IPS DF 4.7 (cell line): Measurements from ENCODE around the gene ALKBH3.

ENCODE experiments used
- DNase-seq: peaks from one replicate; pipeline ENCODE4 v3.0.0-alpha.2; 2013; ENCODE audit warnings: low spot score; ENCODE audit errors: extremely low read depth

The ALKBH3 gene

DNA sequence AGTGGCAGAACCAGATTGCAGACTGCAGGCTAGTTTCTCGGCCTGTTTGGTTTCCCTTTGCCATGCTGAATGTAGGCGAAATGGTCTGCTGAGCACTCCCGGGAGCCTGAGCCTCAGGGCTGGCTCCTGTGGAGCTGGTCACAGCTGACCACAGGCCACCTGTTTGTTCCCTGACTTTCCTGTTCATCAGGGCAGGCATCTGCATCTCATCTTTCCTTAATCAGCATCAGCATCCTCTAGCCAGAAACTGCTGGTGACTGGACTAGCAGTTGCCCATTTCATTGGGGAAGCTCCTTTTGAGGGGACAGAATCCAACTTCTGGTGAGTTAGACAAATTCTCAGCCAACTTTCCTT, 41.6 kb downstream of the ALKBH3 start:
- DNase-seq, result no peak

DNA sequence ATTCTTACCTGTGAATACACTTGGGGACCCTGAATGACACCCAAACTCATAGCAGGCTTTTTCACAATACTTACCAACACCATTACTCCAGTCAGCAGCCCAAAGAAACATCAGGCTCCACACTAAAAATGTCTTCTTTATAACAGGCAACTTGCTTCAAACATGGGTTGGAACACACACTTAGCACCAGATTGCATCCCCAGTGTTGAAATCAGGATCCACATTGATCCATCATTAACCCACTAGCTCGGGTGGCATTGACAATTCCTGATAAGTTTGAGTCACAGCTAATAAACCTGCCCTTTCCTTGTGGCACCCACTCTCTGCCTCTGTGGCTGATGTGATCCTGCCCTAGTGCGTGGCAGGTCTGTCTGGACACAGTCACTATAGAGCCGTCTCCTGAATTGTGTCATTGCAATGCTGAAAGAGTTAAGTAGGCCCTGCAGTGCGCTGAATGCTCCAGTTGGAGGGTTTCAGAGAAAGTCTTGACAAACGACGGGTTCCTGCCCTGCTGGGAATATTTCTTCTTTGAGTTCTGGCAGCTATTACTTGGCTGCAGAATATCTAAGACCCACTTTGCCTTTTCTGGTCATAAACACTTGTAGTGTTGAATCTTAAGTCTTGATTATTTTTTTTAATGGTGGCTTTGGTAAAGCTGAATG, 42.2 kb downstream of the ALKBH3 start:
- DNase-seq, result no peak

DNA sequence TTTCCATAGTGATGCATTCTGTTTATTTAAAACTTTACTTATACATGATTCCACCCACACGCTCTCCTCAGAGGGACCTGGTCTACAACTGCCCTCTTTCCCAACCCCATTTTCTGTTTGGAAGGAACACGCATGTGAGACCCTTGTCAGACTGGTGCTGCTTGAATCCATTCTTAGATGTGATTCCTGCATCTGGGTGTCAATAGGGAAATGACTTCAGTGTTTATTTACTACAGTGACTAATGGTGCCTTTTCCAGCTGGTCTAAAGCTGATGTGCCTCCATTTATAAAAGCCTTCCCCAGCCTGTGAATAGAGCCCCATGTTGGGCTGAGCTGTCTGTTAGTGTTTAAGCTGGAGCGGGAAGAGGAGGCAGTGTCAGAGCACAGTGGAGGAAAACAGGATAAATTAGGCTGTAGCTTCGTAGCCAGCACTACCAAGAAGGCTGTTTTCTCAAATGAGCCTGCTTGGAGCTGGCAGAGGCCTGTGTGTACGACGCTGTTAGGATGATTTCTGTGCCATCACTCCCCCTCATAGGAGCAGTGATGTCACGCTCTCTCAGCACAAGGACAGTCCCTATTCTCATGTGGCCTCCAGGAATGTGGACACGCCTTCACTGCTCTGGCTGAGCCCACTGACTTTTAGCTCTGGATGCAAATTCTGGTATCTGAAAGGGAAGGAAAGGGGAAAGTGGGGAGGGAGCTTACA, 42.9 kb downstream of the ALKBH3 start:
- DNase-seq, result no peak

DNA sequence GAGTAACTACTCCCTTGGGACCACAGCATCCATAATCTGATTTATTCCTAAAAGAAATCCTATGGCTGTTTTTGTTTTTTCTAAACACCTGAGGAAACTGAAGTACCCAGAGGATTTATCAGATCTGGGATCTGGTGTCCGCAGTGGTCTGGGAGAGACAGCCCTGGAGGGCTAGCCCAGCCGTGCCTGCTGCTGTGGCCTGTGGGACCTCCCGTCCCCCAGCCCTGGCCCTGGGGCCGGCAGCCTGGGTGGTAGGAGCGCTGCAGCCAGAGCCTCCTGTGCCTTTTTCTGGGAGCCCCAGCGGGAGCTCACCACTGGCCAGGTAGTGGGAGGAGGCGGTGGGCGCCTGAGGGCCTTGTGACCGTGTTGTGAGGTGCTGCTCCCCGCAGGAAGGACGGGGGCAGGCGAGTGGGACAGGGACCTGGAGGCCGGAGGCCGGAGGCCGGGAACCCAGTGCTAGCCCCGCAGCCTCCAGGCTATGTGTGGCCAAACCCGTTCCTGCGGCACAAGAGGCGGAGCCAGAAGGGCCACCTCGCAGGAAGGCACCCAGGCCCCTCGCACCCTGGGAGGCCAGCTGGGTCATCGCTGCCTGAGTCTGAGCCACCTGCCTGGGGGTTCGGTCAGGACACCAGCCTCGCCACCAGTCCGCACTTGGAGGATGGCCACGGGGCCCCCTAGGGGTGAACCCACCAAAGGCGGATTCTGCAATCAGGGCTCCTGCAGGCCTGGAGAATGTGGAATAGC, 43.7 kb downstream of the ALKBH3 start:
- DNase-seq, result no peak

DNA sequence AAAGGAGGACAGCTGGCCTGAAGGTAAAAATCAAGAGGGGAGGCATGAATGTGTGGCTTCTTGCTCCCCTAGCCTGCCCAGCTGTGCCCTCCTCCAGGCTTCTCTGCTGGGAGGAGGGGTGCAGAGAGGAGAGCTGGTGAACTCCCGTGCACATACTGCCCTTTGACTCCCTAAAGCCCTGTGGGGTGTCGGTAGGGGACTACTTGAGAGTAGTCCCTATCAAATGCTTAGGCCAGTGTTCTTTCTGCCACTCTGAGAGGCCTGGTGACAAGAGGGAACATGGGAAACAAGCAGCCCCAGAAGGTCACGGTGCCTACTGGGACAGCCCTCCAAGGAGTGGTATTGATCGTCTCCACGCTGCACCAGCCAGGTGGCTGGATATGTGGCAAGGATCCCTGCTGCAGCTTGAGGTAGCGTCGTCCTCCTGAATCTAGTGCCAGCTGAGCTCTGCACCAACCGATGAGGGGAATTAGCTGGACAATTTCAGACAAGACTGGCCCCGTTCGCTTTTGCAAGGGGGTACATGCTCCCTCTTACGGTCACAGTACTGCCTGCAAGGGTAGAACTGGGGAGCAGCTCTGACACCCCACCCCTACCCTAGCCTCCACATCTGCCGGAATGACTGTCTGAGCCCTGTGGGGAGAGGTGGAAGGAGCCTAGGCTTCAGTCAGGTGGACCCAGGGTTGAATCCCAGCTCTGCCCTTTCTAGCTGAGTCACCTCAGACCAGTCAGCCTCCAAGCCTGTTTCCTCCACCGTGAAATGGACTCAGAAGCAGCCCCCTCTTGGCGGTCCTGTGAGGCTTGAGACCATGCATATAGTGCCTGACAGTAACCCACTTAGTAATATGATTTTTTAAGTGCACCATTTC, 44.7 kb downstream of the ALKBH3 start:
- no peak for DNase-seq

DNA sequence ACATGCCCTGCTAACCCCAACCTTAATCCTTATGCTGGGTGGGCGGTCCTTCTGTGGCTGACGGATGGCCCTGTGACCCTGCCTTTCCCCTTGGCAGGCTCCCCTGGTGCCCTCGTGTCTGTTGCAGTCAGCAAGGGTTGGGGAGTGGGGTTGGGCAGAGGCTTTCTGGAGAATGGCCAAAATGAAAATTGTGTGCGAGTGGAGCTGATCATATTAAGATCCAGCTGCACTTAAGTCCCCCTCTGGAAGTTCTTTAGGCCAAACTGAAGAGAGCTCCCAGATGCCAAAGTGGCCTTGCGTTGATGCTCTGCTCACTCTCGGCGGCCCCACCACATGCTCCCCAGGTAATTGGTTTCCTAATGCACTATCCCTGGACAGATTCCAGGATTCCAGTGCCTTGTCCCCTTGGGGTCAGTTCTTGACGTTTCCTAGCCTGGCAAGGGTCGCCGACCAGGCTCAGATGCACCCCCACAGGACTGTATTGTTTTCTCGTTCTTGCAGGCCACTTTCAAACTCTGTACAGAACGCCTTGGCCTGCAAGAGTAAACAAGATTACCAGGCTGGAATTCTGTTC, 45.4 kb downstream of the ALKBH3 start:
- no peak for DNase-seq

DNA sequence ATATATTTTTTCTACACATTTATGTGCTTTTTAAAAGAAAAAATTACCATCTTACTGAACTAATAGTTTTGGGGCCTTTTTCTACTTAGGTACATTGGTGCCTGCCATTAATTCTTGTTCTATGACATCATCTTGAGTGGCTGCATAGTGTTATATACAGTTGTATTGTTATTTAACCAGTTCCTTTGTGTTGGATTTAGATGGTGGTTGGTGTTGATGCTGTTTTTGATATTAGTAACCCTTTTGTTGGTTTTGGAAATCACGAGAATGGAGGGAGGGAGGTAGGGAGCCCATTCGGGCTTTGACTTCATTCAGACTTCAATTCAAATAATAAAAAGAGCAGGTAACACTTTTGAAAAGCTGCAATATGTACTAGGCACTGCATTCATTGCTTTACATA, 46.4 kb downstream of the ALKBH3 start:
- no peak for DNase-seq

DNA sequence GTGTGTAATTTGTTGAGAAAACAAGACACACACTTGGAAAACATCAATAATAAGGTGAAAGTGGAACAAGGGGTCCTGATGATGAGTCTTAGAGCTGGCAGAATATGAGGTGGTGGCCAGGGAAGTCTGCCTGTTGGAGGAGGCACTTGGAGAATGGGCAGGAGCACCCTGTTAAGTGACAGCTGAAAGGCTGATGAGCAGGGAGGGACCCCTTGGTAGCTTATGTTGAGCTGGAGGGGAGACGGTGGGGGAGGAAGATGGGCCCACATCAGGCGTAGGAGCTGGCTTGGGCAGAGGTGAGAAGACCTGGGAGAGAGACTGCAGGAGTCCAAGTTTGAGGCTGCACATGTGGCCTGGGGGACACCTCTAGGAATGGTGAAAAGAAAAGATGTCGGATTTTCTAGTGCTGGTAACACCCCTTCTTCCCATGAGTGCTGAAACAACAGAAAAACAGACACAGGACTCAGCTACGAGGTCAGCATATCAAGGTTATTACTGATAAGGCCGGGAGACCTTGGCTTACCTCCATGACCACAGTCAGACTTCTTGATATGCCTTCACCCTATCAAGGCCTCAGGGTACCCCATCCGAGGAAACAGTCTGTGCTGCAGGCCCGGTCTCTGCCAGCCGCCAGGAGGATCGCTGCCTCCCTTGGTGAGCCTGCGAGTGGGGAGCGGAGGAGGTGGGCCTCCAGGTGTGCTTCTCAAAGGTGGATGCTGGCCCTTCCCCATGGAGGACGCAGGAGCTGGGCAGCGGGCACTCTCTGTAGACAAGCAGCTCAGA, 47.5 kb downstream of the ALKBH3 start:
- no peak for DNase-seq

DNA sequence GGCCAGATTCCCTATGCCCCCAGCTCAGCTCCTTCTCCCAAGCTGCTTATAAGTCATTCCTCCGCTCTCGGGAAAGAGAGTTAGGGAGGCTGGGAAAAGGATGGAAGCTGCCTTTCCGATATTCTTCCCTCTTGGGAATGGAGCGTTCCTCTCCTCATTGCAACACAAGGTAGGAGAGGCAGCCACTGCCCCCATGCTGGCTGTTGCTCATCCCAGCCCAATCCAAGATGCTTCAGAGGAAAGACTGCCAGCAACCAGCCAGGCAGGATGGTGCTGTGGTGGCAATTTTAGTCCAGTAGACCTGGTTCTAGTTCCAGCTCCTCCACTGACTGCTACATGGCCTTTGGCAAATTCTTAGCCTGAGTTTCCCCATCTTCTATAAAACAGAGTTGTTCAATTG, 48.1 kb downstream of the ALKBH3 start:
- no peak for DNase-seq

DNA sequence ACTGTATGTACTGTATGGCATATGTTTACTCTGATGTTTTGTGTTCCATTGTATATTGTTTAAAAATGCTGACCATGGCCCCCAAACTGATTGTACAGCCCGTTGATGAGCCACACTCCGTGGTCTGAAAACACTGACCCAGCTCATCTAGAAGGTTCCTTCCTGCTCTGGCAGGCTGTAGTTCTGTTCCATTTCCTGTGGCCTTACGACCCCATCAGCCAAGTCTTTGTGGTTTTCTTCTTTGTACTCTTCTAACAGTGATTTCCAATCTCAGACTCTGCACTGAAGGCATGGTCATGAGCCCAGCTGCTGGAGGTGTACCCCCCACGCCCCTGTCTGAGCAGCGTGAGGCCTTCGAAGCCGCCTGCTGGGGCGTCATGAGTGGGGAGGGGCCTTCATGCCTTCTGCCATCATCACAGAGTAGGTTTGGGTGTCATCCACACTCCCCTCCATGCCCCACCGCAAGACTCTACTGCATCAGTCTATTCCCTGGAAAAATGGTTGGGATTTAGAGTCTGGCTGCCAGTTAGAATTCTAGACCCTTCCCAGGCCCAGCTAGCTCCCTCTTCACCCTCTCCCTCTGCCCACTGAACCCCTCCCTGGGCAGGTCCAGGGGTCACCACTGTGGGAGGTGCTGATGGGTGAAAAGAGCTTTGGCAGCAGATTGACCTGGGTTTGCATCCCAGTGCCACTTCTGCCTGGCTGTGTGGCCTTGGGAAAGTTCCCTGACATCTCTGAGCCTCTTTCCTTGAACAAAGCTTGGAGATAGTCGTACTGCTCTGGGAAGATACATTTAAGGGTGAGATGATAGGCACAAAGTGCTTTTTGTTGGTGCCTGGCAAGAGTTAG, 50.5 kb downstream of the ALKBH3 start:
- no peak for DNase-seq

DNA sequence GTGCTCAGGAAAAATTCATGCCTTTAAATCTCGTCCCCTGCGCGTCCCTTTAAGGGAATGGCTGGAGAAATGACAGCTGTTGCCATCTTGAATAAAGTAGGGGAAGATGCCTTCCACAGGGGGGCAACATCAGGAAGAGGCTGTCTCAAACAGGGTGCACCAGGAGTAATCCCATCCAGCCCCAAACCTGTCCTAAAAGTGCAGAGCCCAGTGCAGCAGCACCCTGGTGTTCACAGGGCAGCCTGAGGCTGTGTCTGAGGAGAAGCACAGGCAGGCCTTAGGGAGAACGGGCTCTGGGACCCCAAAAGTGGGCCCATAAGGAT, 51.0 kb downstream of the ALKBH3 start:
- no peak for DNase-seq

DNA sequence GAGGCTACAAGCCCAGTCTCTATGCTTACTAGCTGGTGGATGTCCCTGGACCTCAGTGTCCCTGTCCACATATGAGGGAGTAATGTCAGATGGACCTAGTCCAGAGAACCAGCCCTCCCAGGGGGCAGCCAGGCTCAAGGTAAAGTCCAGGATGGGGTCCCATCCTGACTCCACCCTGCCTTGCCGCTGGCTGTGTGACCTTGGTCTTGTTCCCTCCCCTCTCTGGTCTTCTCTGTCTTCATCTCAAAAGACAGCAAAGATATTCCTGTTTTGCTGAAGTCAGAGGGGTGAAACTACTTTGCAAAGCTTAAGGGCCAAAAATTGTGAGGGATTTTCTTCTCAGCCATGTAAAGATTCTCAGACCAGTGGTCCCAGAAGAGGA, 52.6 kb downstream of the ALKBH3 start:
- no peak for DNase-seq

DNA sequence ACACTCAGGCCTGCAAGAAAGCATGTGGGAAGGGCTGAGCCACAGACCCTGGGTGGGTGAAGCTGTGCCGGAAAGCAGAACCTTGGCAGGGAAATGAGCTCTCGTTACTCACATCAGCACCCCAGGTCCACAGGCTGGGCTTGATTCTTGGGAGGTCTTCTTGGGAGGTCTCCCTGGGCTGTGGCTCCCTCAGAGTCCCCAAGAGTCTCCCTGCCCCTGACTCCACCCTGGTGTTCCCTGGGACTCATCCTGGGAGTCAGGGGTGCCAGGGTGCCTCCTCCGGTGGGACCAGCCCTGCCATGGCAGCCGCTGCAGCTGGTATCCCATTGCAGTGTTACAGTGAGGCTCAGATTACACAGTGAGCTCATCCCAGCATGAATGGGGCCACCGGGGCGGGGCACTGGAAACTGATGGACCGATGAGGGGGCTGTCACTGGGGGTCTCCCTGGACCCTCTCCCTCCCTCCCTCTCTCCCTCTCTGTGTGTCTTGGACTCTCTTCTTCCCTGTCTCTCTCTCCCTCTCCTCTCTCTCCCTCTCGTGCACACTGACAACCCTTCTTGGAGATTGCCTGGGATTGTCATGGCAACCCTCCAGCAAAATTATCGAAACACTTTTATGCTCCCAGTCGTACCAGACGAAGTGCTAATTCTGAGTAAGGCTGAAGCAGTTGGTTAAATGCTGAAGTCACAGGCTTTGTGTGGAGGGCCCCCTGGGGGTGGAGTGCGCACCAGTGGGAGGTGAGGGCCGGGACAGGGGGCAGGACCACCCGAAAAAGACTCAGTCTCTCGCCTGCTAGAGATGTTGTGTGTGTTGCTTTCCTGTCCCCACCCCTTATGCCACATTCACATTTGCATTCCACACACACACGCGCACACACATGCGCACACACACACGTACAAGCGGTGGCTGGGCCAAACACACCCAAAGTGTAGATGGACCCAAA, 53.2 kb downstream of the ALKBH3 start:
- DNase-seq, result no peak

DNA sequence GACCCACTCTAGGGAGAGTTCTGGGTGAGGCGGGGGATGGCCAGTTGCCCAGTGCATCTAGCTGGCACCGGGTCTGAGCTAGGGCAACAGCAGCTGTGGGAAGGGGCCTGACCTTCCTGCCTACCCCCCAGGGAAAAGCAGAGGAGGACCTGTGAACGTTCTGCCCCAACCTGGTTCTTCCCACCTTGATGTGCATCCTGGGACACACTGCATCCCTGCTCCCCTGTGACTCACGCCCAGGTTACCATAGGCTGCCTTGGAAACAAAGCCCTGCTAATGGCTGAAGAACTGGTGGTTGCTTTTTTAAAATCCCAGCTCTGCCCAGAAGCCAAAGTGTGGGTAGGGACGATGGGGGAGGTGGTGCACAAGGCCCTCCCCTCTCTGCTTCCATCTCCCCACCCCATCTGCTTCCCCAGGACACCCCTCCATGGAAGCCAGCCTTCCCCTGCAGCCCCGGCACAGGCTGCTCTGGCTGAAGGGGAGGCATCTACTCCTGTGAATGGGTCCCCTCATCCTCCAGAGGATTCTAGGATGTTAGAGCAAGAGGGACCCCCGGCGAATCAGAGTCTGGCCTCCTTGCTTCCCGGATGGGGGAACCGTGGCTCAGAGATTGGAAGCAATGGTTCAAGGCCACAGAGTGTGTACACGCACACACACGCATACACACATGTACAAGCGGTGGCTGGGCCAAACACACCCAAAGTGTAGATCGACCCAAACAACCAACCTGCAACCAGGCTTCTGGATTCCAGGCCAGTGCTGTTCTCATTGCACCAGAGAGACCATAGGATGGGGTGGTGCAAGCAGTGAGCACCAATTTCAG, 54.2 kb downstream of the ALKBH3 start:
- no peak for DNase-seq

DNA sequence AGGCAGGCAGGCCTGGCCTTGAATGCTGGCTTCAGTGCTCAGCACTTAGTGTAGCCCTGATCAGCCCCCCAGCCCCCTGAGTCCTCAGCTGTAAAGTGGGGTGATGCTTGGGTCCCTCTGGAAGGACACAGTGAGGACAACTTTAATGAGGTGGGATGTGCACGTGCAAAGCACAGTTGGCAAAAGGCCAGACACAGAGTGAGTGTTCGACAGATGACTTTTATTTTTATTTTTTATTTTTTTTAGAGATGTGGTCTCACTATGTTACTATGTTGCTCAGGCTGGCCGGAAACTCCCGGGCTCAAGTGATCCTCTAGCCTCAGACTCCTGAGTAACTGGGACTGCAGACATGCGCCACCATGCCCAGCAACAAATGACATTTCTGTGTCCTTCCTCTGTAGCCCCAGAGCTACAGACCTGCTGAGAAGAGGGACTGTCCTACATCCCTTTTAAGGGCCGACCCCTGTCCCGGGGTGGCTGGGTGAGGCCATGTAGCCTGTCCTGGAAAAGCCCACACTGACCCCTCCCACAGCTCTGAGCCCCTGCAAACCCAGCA, 54.9 kb downstream of the ALKBH3 start:
- DNase-seq, result no peak

DNA sequence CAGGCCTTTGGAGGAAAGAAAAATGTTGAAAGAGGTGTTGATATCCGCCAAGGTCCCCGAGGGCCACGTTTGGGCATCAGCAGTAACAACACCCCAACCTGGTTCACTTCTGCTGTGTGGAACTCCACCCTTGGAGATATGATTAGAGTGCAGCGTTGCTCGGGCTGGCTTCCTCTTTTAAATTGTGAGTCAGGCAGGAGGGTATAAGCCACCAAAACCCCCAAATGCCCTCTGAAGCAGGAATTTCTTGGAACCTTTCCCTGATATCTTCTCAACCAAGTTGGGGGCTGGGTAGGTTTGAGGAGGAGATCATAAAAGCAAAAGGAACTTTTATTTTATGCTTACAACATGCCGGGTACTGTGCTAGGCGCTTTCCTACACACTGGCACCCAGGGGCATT, 55.4 kb downstream of the ALKBH3 start:
- no peak for DNase-seq
